Pericardium fibroblast (primary cell): Measurements from ENCODE around the gene MREG. TPM values are rescaled to one million over a fixed set of nuclear protein-coding genes. Genes with fewer than 3 reads are reported as not detected.

Source experiments
- total RNA-seq: library from RNA; depleted of rRNA; stranded (reverse); fragments of >200 nt; gene quantifications from 2 replicates; pipeline ENCODE4 v1.2.3, GENCODE V29; 2015

Gene MREG, protein sequence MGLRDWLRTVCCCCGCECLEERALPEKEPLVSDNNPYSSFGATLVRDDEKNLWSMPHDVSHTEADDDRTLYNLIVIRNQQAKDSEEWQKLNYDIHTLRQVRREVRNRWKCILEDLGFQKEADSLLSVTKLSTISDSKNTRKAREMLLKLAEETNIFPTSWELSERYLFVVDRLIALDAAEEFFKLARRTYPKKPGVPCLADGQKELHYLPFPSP
- total RNA-seq: 1.0 and 1.1 TPM in 2 replicates

DNA sequence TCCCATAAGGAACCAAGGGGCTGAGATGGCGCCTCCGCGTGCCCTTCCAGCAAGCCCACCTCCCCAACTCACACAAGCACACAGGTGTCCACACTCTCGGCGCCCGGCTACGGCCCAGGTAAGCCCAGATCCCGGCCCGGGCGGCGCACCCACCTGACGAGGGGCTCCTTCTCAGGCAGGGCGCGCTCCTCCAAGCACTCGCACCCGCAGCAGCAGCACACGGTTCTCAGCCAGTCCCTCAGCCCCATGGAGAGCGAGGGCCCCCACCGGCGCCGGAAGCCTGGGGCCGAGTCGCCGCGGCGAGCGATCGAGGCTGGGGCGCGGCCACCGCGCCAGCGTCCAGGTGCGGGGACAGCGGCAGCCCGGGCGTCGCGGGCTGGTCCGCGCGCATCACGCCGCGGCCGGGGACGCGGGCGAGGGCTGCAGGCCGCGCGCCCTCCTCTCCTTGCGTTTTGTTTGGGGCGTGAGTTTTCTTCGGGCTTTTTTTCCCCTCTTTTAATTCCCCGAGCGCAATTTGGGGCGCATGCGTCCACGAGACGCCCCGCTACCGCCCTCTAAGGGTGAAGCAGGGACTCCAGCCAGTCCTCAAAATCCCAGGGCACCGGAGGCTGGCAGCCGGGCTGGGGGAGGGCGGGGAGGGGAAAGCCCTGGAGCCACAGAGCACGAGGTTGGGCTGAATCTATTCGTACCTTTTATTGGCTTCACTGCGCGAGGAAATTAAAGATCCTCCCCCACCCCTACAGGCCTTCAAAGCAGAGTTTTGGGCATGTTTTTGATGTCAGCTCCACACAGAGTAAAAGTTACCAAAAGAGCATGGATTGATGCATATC is at the start of gene MREG:
Gene MREG, minus strand, starts transcription at position 472 of the 830 bp plus-strand sequence. Its CDS starts 224 bp downstream, at position 248.

Other genes with a start within 250 kb of the MREG start
- gene PECR, start 68.3 kb upstream of the MREG start, total RNA-seq: 3.3 and 4.9 TPM in 2 replicates
- 0.43 and 1.5 TPM in 2 replicates for gene TMEM169, start 68.4 kb upstream of the MREG start, total RNA-seq
- gene XRCC5, start 95.8 kb upstream of the MREG start, total RNA-seq: 102 and 116 TPM in 2 replicates